ENCODE results near the gene FPR3. TPM values are rescaled to one million over a fixed set of nuclear protein-coding genes. Genes with fewer than 3 reads are reported as not detected.

FPR3 gene
- total RNA-seq, 1 experiment from 2014 or later, result not detected

- no peak for TF ChIP-seq CTCF (conservative IDR thresholded peaks at IDR 0.05)
- Histone ChIP-seq H3K27me3 (ENCODE audit: insufficient read depth, low read length) (no peaks in the 10 kb centered on the region), H3K79me1 (ENCODE audit: insufficient read depth, low read depth, low read length, poor library complexity, severe bottlenecking) (no peaks in the 10 kb centered on the region), H4K5ac (ENCODE audit: insufficient read length, low read depth, low read length) (no peak overlapping the region), H4K20me1 (ENCODE audit: control insufficient read depth, insufficient read depth, insufficient read length) (no peaks in the 10 kb centered on the region), H2BK120ac (ENCODE audit: low read depth, low read length, poor library complexity, severe bottlenecking) (no peak overlapping the region), H4K8ac (replicated peaks; ENCODE audit: insufficient read length, low read depth, low read length) (no peak overlapping the region), H3K9ac (ENCODE audit: extremely low read depth, insufficient read length, low read length) (no peak overlapping the region), H2BK15ac (ENCODE audit: low read depth, low read length) (no peak overlapping the region), H3K27ac (ENCODE audit: insufficient read length, low read depth, low read length) (no peak overlapping the region), H3K56ac (ENCODE audit: insufficient read length, low read depth, low read length) (no peak overlapping the region), H3K14ac (ENCODE audit: insufficient read depth, low read length) (no peak overlapping the region), H2BK5ac (ENCODE audit: insufficient read length, low read length) (no peak overlapping the region), H3K23me2 (ENCODE audit: insufficient read length, low read depth, low read length, poor library complexity, severe bottlenecking) (no peaks in the 10 kb centered on the region), H3K23ac (ENCODE audit: insufficient read length, low read depth, low read length) (no peak overlapping the region), H2AFZ (ENCODE audit: low read length) (no peak overlapping the region), H2AK5ac (ENCODE audit: insufficient read length, low read length) (no peak overlapping the region), H3K4ac (ENCODE audit: low read depth, low read length) (no peak overlapping the region), H3K79me2 (ENCODE audit: insufficient read depth, low read length) (no peaks in the 10 kb centered on the region), H2BK20ac (ENCODE audit: low read depth, low read length, poor library complexity, severe bottlenecking) (no peak overlapping the region), H2BK12ac (ENCODE audit: insufficient read length, low read depth, low read length) (no peak overlapping the region), H3K18ac (ENCODE audit: insufficient read length, low read depth, low read length) (no peak overlapping the region), H3T11ph (ENCODE audit: low read length) (no peak overlapping the region), H3K9me3 (ENCODE audit: control insufficient read depth, low read depth, low read length) (no peaks in the 10 kb centered on the region), H4K91ac (ENCODE audit: insufficient read length, low read depth, low read length) (no peak overlapping the region), H3K4me2 (ENCODE audit: insufficient read depth, insufficient read length, low read length) (no peak overlapping the region), H3K4me1 (ENCODE audit: insufficient read depth, low read length) (no peaks in the 10 kb centered on the region)
- Mint-ChIP-seq H3K4me3 (no peak overlapping the region), H3K4me1 (no peaks in the 10 kb centered on the region), H3K36me3 (ENCODE audit: insufficient read depth in 1 of 3, low read depth in 3 of 3) (peaks cover 0 to 21% (median 8%) of the 10 kb centered on the region in 3 experiments; a peak in 3 of 7 replicates), H3K9me3 (peaks cover 83 to 88% of the 10 kb centered on the region in 2 experiments), H3K27ac (no peak overlapping the region), H3K27me3 (ENCODE audit: low read depth) (peaks cover 11% of the 10 kb centered on the region)
- DNase-seq, result no peak
- no CpG with 5 or more reads among the region's 8 CpGs for WGBS (ENCODE audit: extremely low coverage, insufficient read length, low lambda C conversion rate)
Observed at GRCh38 chr19:51796195-51796679, 1.3 kb downstream of the FPR3 start.

Measured in H9 (cell line).